HEK293T (cell line): ENCODE results near the gene SPEG.

Experiments
- CTCF ChIA-PET: fragments of 350-600 bp; formaldehyde crosslinking; extraction: SDS; loops from one replicate; lab custom pipeline; 2021; ENCODE audit warnings: antibody characterized with exemption, inconsistent platforms; lab: Yijun Ruan, JAX
- POLR2A ChIA-PET: fragments of 350-600 bp; formaldehyde crosslinking; extraction: SDS; loops from one replicate; lab custom pipeline; 2020; ENCODE audit warnings: antibody characterized with exemption, inconsistent platforms; lab: Yijun Ruan, JAX
- DNase-seq: peaks from one replicate; pipeline ENCODE4 v3.0.0; 2012; ENCODE audit warnings: mixed read lengths; ENCODE audit errors: extremely low spot score
- ARNT ChIP-seq: fragments of 450-650 bp; IDR thresholded peaks from 2 replicates; pipeline ENCODE4 v1.6.1; 2017; ENCODE audit warnings: mild to moderate bottlenecking
- BHLHE40 ChIP-seq: fragments of 450-650 bp; IDR thresholded peaks from 2 replicates; pipeline ENCODE4 v1.6.1; 2016; ENCODE audit warnings: mild to moderate bottlenecking, moderate library complexity, borderline replicate concordance
- CTBP1 ChIP-seq: fragments of 450-650 bp; IDR thresholded peaks from 2 replicates; pipeline ENCODE4 v1.6.1; 2016; ENCODE audit warnings: borderline replicate concordance
- ELF4 ChIP-seq: fragments of 450-650 bp; IDR thresholded peaks from 2 replicates; pipeline ENCODE4 v1.6.1; 2017; ENCODE audit warnings: antibody characterized with exemption
- FOXA1 ChIP-seq: fragments of 450-650 bp; IDR thresholded peaks from 2 replicates; pipeline ENCODE4 v1.6.1; 2016; ENCODE audit warnings: mild to moderate bottlenecking
- FOXK2 ChIP-seq: fragments of 450-650 bp; IDR thresholded peaks from 2 replicates; pipeline ENCODE4 v1.6.1; 2016; ENCODE audit warnings: mild to moderate bottlenecking
- FOXM1 ChIP-seq: fragments of 450-650 bp; IDR thresholded peaks from 2 replicates; pipeline ENCODE4 v1.6.1; 2017; ENCODE audit warnings: mild to moderate bottlenecking, borderline replicate concordance
- HDGF ChIP-seq: fragments of 450-650 bp; IDR thresholded peaks from 2 replicates; pipeline ENCODE4 v1.6.1; 2017; ENCODE audit warnings: antibody characterized with exemption, borderline replicate concordance
- L3MBTL2 ChIP-seq: fragments of 450-650 bp; conservative IDR thresholded peaks from 2 replicates; pipeline ENCODE4 v1.6.1; 2016; ENCODE audit warnings: mild to moderate bottlenecking
- LEF1 ChIP-seq: fragments of 450-650 bp; IDR thresholded peaks from 2 replicates; pipeline ENCODE4 v1.6.1; 2017; ENCODE audit warnings: mild to moderate bottlenecking, borderline replicate concordance
- NFRKB ChIP-seq: fragments of 450-650 bp; IDR thresholded peaks from 2 replicates; pipeline ENCODE4 v1.6.1; 2016; ENCODE audit warnings: mild to moderate bottlenecking, moderate library complexity
- SP1 ChIP-seq: fragments of 450-650 bp; IDR thresholded peaks from 2 replicates; pipeline ENCODE4 v1.6.1; 2017
- SUZ12 ChIP-seq: fragments of 450-650 bp; IDR thresholded peaks from 2 replicates; pipeline ENCODE4 v1.6.1; 2016; ENCODE audit warnings: mild to moderate bottlenecking
- TARDBP ChIP-seq: fragments of 450-650 bp; IDR thresholded peaks from 2 replicates; pipeline ENCODE4 v1.6.1; 2016
- ZNF384 ChIP-seq: fragments of 450-650 bp; IDR thresholded peaks from 2 replicates; pipeline ENCODE4 v1.6.1; 2016
- TF ChIP-seq, protein P1 (sequence below): fragments of 450-650 bp; IDR thresholded peaks from 2 replicates; pipeline ENCODE4 v1.6.1; 2016

The SPEG gene

DNA sequence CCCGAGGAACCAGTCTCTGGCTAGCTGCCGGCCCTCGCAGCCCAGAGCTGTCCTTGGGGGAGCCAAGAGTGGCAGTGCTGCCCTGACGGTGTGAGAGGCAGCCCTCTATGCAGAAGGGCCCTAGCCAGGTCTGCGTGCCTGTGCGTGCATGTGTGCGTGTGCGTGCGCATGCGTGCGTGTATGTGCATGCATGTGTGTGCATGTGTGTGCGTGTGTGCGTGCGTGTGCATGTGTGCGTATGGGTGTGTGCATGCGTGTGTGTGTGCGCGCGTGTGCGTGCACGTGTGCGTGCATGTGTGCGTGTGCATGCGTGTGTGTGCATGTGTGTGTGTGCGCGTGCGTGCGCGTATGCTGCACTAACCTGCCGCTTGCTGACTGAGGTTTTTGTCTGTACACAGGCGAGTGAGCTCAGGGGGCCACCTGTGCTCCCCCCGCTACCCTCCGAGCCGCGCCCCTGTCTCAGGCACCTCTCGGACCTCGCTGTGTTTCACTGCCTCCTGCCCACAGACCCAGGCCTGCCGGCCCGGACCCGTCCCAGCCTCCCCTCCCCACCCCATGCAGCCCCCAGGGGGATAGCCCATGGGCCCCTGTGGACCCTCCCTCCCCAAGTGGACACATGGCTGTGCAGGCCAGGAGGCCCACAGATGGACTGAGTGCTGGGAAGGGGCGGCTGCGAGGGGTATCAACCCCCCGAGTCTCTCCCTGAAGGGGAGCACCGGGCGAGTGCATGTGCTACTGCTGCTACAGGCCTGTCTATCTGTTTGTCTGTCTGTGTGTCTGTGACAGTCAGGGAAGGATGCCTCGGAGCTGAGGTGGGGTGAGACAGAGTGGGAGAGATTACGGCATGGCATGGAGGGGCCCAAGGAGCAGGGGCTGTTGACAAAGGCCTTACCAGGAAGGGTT, 31.3 kb downstream of the SPEG start:
- POLR2A ChIA-PET = no interaction called here
- no peak for TF ChIP-seq SUZ12
- no peak for TF ChIP-seq FOXM1
- no peak for TF ChIP-seq HDGF
- TF ChIP-seq, protein P1, sequence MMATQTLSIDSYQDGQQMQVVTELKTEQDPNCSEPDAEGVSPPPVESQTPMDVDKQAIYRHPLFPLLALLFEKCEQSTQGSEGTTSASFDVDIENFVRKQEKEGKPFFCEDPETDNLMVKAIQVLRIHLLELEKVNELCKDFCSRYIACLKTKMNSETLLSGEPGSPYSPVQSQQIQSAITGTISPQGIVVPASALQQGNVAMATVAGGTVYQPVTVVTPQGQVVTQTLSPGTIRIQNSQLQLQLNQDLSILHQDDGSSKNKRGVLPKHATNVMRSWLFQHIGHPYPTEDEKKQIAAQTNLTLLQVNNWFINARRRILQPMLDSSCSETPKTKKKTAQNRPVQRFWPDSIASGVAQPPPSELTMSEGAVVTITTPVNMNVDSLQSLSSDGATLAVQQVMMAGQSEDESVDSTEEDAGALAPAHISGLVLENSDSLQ = no peak
- no peak for TF ChIP-seq TARDBP
- TF ChIP-seq SP1 = no peak
- no peak for TF ChIP-seq ELF4
- TF ChIP-seq FOXA1 = no peak
- no peak for TF ChIP-seq ARNT
- no peak for TF ChIP-seq L3MBTL2
- no peak for DNase-seq
- CTCF ChIA-PET = no interaction called here

DNA sequence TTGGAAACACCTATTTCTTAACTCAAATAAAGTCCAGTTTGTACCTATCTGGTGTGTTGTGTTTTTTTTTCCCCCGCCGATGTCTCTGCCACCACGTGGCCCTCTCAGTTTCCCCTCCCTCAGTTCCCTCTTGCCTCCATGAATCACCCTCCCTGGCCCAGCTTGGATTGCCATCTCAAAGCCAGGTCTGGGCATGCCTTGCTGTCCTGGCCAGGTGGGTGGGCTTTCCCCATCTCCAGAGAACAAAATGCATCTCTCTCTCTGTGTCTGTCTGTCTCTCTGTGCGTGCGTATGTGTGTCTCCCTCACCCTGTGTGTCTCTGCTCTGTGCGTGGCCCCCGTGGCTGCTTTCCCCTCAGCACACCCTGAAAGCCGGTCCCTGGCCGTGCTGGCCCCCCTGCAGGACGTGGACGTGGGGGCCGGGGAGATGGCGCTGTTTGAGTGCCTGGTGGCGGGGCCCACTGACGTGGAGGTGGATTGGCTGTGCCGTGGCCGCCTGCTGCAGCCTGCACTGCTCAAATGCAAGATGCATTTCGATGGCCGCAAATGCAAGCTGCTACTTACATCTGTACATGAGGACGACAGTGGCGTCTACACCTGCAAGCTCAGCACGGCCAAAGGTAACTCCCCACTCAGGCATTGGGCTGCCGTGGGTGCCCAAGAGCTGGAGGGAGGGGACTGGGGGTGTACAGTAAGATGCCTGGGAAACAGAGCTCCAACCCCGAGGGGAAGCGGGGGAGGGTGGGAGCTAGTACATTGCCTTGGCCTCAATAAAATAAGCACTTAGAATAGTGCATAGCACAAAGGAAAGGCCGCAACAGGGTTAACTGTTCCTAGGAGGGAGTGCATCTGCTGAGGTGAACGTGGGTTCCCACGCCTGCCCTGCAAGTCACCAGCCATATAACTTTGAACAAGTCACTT, 32.4 kb downstream of the SPEG start:
- TF ChIP-seq FOXA1 = no peak
- TF ChIP-seq ZNF384 = no peak
- no peak for TF ChIP-seq L3MBTL2
- TF ChIP-seq BHLHE40 = no peak
- TF ChIP-seq ARNT = no peak
- TF ChIP-seq TARDBP = no peak
- TF ChIP-seq LEF1 = no peak
- TF ChIP-seq FOXK2 = no peak
- no peak for TF ChIP-seq SP1
- CTCF ChIA-PET = interaction anchor here (0.5 kb wide), 1 partner anchor 64 kb away, joined by 3 read pairs; no protein-coding TSS in a partner anchor
- no peak for DNase-seq
- POLR2A ChIA-PET = interaction anchor here (1.3 kb wide), 1 partner anchor 77 kb away, joined by 3 read pairs; the partner anchor contains the start of genes CHPF and TMEM198

DNA sequence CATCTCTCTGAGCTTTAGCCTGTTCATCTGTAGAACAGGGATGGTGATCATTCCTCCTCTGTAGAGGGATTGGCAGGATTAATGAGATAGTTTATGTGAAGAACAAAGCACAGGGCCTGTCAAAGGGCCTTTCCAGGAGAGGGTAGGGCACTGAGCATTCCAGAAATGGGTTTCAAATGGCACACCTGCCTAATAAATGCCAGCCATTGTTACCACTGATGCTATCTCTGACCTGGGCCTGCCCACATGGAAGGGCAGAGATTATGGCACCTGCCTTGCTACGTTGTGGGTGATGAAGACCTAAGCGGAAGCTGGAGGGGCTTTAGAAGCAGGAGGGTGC, 33.1 kb downstream of the SPEG start:
- CTCF ChIA-PET = no interaction called here
- TF ChIP-seq SP1 (no peak), FOXM1 (no peak), SUZ12 (no peak), L3MBTL2 (no peak), TARDBP (no peak), LEF1 (no peak)
- TF ChIP-seq, protein P1 = no peak
- POLR2A ChIA-PET = interaction anchor here (1.3 kb wide), 1 partner anchor 76 kb away, joined by 3 read pairs; the partner anchor contains the start of genes CHPF and TMEM198
- no peak for DNase-seq

DNA sequence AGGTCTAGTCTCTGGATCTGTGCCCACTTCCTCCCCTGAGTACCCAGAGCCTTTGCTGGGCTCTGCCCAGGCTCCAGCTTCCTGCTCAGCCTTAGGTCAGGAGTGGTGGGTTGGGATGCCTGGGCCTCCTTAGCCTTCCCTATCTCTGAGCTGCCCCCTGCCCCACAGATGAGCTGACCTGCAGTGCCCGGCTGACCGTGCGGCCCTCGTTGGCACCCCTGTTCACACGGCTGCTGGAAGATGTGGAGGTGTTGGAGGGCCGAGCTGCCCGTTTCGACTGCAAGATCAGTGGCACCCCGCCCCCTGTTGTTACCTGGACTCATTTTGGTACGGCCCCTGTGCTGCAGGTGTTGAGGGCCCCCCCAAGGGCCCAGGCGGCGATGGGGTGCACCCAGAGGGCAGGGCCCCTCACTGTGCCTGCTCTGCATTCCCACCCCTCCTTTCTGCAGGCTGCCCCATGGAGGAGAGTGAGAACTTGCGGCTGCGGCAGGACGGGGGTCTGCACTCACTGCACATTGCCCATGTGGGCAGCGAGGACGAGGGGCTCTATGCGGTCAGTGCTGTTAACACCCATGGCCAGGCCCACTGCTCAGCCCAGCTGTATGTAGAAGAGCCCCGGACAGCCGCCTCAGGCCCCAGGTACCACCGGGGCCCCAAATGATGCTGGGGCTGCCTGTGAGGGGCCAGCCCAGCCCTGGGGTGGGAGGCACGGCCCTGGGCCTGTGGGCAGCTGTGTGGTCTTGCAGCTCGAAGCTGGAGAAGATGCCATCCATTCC, 34.0 kb downstream of the SPEG start:
- CTCF ChIA-PET = no interaction called here
- DNase-seq = no peak
- TF ChIP-seq LEF1 = no peak
- TF ChIP-seq SUZ12 = no peak
- TF ChIP-seq FOXA1 = no peak
- TF ChIP-seq NFRKB = no peak
- no peak for TF ChIP-seq FOXM1
- TF ChIP-seq TARDBP = no peak
- no peak for TF ChIP-seq L3MBTL2
- TF ChIP-seq CTBP1 = no peak
- TF ChIP-seq HDGF = no peak
- TF ChIP-seq BHLHE40 = no peak
- no peak for TF ChIP-seq FOXK2
- no peak for TF ChIP-seq ARNT
- TF ChIP-seq ZNF384 = no peak
- TF ChIP-seq ELF4 = no peak
- TF ChIP-seq, protein P1 = no peak
- no peak for TF ChIP-seq SP1
- POLR2A ChIA-PET = no interaction called here

DNA sequence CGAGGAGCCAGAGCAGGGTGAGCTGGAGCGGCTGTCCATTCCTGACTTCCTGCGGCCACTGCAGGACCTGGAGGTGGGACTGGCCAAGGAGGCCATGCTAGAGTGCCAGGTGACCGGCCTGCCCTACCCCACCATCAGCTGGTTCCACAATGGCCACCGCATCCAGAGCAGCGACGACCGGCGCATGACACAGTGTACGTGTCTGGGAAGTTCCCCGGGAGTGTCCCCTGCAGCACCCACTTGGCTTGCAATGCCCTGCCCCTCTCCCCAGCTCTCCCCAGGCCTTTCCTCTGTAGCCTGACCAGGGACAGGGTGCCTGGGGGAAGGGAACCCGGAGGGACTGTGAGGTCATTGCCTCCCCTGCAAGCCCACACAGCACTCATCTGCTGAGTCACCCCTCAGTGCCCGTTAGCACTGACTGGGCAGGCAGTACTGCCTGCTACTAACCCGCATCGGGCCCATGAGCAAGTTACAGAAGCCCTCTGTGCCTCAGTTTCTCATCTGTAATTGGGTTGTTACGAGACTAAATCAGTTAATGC, 34.6 kb downstream of the SPEG start:
- CTCF ChIA-PET = no interaction called here
- TF ChIP-seq FOXM1 = no peak
- no peak for TF ChIP-seq NFRKB
- no peak for TF ChIP-seq L3MBTL2
- no peak for DNase-seq

More for the DNA sequence above, 34.6 kb downstream of the SPEG start:
- POLR2A ChIA-PET = no interaction called here
